Fibroblast of the aortic adventitia (primary cell): ENCODE results near the gene TFG. TPM values are rescaled to one million over a fixed set of nuclear protein-coding genes. Genes with fewer than 3 reads are reported as not detected.

ENCODE experiments used
- DNase-seq: peaks from one replicate; pipeline ENCODE4 v3.0.0-alpha.2; 2010; ENCODE audit warnings: low read depth
- H3K4me3 ChIP-seq: 2 replicates; pipeline ENCODE4 v1.5.1; 2011; ENCODE audit warnings: low read depth, mild to moderate bottlenecking, control low read depth, low read length, moderate library complexity
- total RNA-seq: library from RNA; depleted of rRNA; stranded (reverse); fragments of >200 nt; gene quantifications from 2 replicates; pipeline ENCODE4 v1.2.3, GENCODE V29; 2012; ENCODE audit warnings: low replicate concordance
- TF ChIP-seq, protein P1 (sequence below): IDR thresholded peaks from 2 replicates; pipeline ENCODE4 v1.5.1; 2011; ENCODE audit warnings: mild to moderate bottlenecking, low read length, control low read depth, inconsistent platforms; ENCODE audit not compliant: insufficient read depth

TFG gene
- total RNA-seq, 1 donor = 143 TPM

- TF ChIP-seq, protein P1, sequence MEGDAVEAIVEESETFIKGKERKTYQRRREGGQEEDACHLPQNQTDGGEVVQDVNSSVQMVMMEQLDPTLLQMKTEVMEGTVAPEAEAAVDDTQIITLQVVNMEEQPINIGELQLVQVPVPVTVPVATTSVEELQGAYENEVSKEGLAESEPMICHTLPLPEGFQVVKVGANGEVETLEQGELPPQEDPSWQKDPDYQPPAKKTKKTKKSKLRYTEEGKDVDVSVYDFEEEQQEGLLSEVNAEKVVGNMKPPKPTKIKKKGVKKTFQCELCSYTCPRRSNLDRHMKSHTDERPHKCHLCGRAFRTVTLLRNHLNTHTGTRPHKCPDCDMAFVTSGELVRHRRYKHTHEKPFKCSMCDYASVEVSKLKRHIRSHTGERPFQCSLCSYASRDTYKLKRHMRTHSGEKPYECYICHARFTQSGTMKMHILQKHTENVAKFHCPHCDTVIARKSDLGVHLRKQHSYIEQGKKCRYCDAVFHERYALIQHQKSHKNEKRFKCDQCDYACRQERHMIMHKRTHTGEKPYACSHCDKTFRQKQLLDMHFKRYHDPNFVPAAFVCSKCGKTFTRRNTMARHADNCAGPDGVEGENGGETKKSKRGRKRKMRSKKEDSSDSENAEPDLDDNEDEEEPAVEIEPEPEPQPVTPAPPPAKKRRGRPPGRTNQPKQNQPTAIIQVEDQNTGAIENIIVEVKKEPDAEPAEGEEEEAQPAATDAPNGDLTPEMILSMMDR = no peak
- no peak overlapping the region for H3K4me3 ChIP-seq
- no peak for DNase-seq
These were observed 8.6 kb downstream of the TFG start for GRCh38 chr3:100717637-100718487.

DNA sequence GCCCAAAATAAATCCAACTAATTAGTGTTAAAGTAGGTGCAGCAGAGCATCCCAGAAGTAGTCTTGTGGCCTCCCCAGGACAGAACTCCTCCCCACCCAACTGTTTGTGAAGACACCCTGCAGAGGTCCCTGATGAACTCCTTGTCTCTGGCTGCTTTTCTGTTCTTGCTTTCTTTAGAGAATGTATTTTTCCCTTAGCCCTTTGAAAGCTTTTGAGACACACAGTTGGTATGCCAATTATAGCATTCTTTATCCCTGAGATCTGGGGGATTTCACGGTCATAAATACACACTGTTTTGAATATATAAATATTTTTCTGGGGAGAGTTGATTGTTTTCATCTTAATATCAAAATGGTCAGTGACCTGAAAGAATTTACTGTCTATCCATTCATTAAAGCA, 9.8 kb downstream of the TFG start:
- no peak overlapping the region for H3K4me3 ChIP-seq
- TF ChIP-seq, protein P1 = no peak
- DNase-seq = no peak

- no peak for DNase-seq
- TF ChIP-seq, protein P1 = no peak
These were observed 11.1 kb downstream of the TFG start for GRCh38 chr3:100720426-100720825.

GRCh38 chr3:100725935-100726513, 16.7 kb downstream of the TFG start:
- H3K4me3 ChIP-seq = no peak overlapping the region
- no peak for DNase-seq
- TF ChIP-seq, protein P1 = no peak

More at GRCh38 chr3:100720426-100720825, 11.1 kb downstream of the TFG start:
- H3K4me3 ChIP-seq = no peak overlapping the region

DNA sequence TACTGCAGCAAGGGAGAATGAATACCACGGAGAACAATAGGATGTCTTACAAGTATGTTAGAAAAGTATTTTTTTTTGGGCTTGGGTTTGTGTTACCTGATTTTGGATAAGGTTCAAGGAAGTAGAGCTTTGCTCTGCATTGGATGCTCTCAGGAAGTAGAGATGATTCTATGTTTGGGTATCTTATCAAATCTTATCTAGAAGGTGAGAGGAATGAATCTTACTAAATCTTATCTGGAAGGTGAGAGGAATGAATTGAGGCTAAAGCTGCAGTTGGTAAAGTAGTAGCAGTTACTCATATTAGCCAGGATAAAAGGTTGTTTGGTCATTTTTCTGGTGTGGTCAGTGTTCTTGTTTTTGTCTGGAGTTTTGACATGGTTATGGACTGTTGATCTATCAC, 17.4 kb downstream of the TFG start:
- no peak for DNase-seq
- TF ChIP-seq, protein P1 = no peak
- H3K4me3 ChIP-seq = no peak overlapping the region

DNA sequence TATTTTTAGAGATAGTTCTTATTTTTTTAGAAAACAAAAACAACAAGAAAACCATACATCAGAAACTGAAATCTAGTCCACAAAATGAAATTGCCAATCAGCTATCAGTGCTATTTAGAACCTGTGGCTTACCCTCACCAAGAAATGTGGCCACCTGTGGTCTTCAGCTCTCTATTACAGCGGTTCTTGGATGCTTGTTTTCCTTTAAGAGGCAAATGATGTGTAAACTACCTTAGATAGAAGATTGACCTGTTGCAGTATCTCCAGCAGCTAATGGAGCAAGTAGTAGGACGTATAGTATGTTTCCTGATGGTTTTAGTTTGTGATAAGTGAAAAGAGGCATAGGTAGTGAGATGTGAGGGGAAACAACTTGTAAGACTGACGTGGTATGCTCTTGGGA, 21.2 kb downstream of the TFG start:
- TF ChIP-seq, protein P1 = no peak
- H3K4me3 ChIP-seq = no peak overlapping the region
- no peak for DNase-seq
